DOHH2 (cell line): ENCODE measurements around the gene NFATC2IP.
A peak's percentile ranks its signal among the peaks of the same experiment; 100 is the strongest.

Experiments
- H3F3A ChIP-seq: fragments of 200-600 bp; sonication (generic), shearing (Covaris generic); 2 replicates; pipeline ENCODE4 v1.6.0; 2016; ENCODE audit warnings: antibody characterized with exemption, mild to moderate bottlenecking; ENCODE audit not compliant: control insufficient read depth, insufficient read depth
- H3K27ac ChIP-seq: fragments of 200-600 bp; sonication (generic); 2 replicates; pipeline ENCODE4 v1.5.1; 2014; ENCODE audit warnings: low read depth, mild to moderate bottlenecking, low read length, moderate library complexity
- H3K27me3 ChIP-seq: fragments of 200-600 bp; sonication (generic); 2 replicates; pipeline ENCODE4 v1.6.1; 2014; ENCODE audit warnings: mild to moderate bottlenecking, low read length, mixed read lengths; ENCODE audit not compliant: control insufficient read depth
- H3K36me3 ChIP-seq: fragments of 200-600 bp; sonication (generic); 2 replicates; pipeline ENCODE4 v1.6.1; 2014; ENCODE audit warnings: mild to moderate bottlenecking, low read length, moderate library complexity, mixed read lengths; ENCODE audit not compliant: control insufficient read depth
- H3K4me1 ChIP-seq: fragments of 200-600 bp; sonication (generic); 2 replicates; pipeline ENCODE4 v1.6.1; 2014; ENCODE audit warnings: mild to moderate bottlenecking, low read length, mixed read lengths; ENCODE audit not compliant: control insufficient read depth
- H3K4me2 ChIP-seq: fragments of 200-600 bp; sonication (generic); 2 replicates; pipeline ENCODE4 v1.6.0; 2014; ENCODE audit warnings: mild to moderate bottlenecking, low read length, moderate library complexity
- H3K4me3 ChIP-seq: fragments of 200-600 bp; sonication (generic); 2 replicates; pipeline ENCODE4 v1.5.1; 2014; ENCODE audit warnings: mild to moderate bottlenecking, low read length, mixed read lengths
- H3K79me2 ChIP-seq: fragments of 200-600 bp; sonication (generic); 2 replicates; pipeline ENCODE4 v1.6.1; 2014; ENCODE audit warnings: mild to moderate bottlenecking, low read length, mixed read lengths; ENCODE audit not compliant: control insufficient read depth
- H3K9me2 ChIP-seq: fragments of 200-600 bp; sonication (generic); replicated peaks from 2 replicates; pipeline ENCODE4 v1.6.1; 2014; ENCODE audit warnings: mild to moderate bottlenecking, low read length, mixed read lengths; ENCODE audit not compliant: control insufficient read depth
- H3K9me3 ChIP-seq: fragments of 200-600 bp; sonication (generic); 2 replicates; pipeline ENCODE4 v1.6.1; 2014; ENCODE audit warnings: antibody characterized with exemption, low read length, mixed read lengths; ENCODE audit not compliant: control insufficient read depth, insufficient read depth
- H4K20me1 ChIP-seq: fragments of 200-600 bp; sonication (generic); 2 replicates; pipeline ENCODE4 v1.6.0; 2014; ENCODE audit warnings: low read depth, mild to moderate bottlenecking, antibody characterized with exemption, low read length, moderate library complexity; ENCODE audit not compliant: control insufficient read depth, insufficient read depth
- EZH2phosphoT487 ChIP-seq: fragments of 200-600 bp; sonication (generic); IDR thresholded peaks from 2 replicates; pipeline ENCODE4 v1.6.1; 2017; ENCODE audit warnings: borderline replicate concordance, mild to moderate bottlenecking, antibody characterized with exemption, low read length, moderate library complexity, mixed read lengths
- TF ChIP-seq, protein P1 (sequence below): fragments of 200-600 bp; sonication (generic); IDR thresholded peaks from one replicate; pipeline ENCODE4 v1.5.1; 2014; ENCODE audit warnings: antibody characterized with exemption, mild to moderate bottlenecking, low read depth, low read length; ENCODE audit not compliant: poor library complexity, severe bottlenecking

Gene NFATC2IP

GRCh38 chr16:28923652-28924398 lies 26.9 kb upstream of the NFATC2IP start:
- Histone ChIP-seq H3K27me3 (no peaks in the 10 kb centered on the region), H3K4me2 (peak overlapping the region; percentile 98), H4K20me1 (no peaks in the 10 kb centered on the region), H3K79me2 (peaks cover 33% of the 10 kb centered on the region), H3K9me3 (no peaks in the 10 kb centered on the region), H3K4me3 (peak overlapping the region; percentile 94), H3K9me2 (no peaks in the 10 kb centered on the region), H3K36me3 (peaks cover 53% of the 10 kb centered on the region), H3K4me1 (peaks cover 48% of the 10 kb centered on the region), H3F3A (peaks cover 30% of the 10 kb centered on the region), H3K27ac (peak overlapping the region; percentile 99)
- TF ChIP-seq, protein P1, sequence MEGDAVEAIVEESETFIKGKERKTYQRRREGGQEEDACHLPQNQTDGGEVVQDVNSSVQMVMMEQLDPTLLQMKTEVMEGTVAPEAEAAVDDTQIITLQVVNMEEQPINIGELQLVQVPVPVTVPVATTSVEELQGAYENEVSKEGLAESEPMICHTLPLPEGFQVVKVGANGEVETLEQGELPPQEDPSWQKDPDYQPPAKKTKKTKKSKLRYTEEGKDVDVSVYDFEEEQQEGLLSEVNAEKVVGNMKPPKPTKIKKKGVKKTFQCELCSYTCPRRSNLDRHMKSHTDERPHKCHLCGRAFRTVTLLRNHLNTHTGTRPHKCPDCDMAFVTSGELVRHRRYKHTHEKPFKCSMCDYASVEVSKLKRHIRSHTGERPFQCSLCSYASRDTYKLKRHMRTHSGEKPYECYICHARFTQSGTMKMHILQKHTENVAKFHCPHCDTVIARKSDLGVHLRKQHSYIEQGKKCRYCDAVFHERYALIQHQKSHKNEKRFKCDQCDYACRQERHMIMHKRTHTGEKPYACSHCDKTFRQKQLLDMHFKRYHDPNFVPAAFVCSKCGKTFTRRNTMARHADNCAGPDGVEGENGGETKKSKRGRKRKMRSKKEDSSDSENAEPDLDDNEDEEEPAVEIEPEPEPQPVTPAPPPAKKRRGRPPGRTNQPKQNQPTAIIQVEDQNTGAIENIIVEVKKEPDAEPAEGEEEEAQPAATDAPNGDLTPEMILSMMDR = no peak
- no peak for TF ChIP-seq EZH2phosphoT487

DNA sequence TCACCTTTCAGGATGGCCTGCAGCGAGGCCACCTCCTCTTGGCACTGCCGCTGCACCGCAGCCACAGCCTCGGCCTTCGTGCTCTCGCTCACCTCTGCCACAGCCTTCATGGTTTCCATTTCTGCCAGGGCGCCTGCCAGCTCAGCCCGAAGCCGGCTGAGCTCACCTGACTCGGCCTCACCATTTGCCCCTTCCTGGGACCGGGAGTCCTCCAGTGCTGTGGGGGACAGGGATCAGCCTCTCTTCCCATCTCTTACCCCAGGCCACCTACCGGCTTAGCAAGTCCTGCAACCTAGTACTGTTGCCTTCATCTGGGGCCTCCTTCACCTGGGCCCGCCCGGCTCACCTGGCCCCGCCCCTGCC lies 26.4 kb upstream of the NFATC2IP start:
- Histone ChIP-seq H3K27ac (peak overlapping the region; percentile 99), H3K4me1 (peaks cover 51% of the 10 kb centered on the region)
- TF ChIP-seq, protein P1 = no peak
- no peak for TF ChIP-seq EZH2phosphoT487

GRCh38 chr16:28924762-28925385 lies 25.9 kb upstream of the NFATC2IP start, which contains the start of gene RABEP2:
Gene RABEP2 (minus strand): TSS chr16:28925238. CDS start chr16:28925163, 75 bp downstream.
- TF ChIP-seq, protein P1 = no peak
- TF ChIP-seq EZH2phosphoT487 = no peak
- Histone ChIP-seq H3K36me3 (peaks cover 42% of the 10 kb centered on the region), H3F3A (peaks cover 33% of the 10 kb centered on the region), H3K79me2 (peaks cover 28% of the 10 kb centered on the region), H3K27ac (peak within 1 kb of the TSS; percentile 99), H4K20me1 (no peaks in the 10 kb centered on the region), H3K4me2 (peak within 1 kb of the TSS; percentile 98), H3K27me3 (no peaks in the 10 kb centered on the region), H3K9me2 (no peaks in the 10 kb centered on the region), H3K9me3 (no peaks in the 10 kb centered on the region), H3K4me3 (peak within 1 kb of the TSS; percentile 94), H3K4me1 (peaks cover 52% of the 10 kb centered on the region)

More for the DNA sequence above, 26.4 kb upstream of the NFATC2IP start:
- H3K4me3 ChIP-seq = peak overlapping the region; percentile 94
- no peaks in the 10 kb centered on the region for H3K27me3 ChIP-seq
- H3K36me3 ChIP-seq = peaks cover 47% of the 10 kb centered on the region
- no peaks in the 10 kb centered on the region for H4K20me1 ChIP-seq
- H3K9me3 ChIP-seq = no peaks in the 10 kb centered on the region
- H3K4me2 ChIP-seq = peak overlapping the region; percentile 98
- peaks cover 33% of the 10 kb centered on the region for H3F3A ChIP-seq
- H3K79me2 ChIP-seq = peaks cover 33% of the 10 kb centered on the region
- no peaks in the 10 kb centered on the region for H3K9me2 ChIP-seq
